ENCODE measurements around the gene HBG1.
"Not testable (repeated sequence)": the region's sequence is repeated elsewhere in the genome, so short reads cannot be mapped to it uniquely, and the experiment has no call there.

Gene HBG1

GRCh38 chr11:5266609-5267008 is 17.0 kb upstream of the HBG1 start:
- Histone ChIP-seq H3K4me2 (no peak overlapping the region), H4K20me1 (no peaks in the 10 kb centered on the region), H3K9ac (no peak overlapping the region), H3K36me3 (no peaks in the 10 kb centered on the region), H3K9me3 (replicated peaks in 1 of 11) (no peaks in the 10 kb centered on the region; a peak in 2 of 22 replicates), H3K4me1 (no peaks in the 10 kb centered on the region), H3K27me3 (no peaks in the 10 kb centered on the region), H3K27ac (no peak overlapping the region), H3K4me3 (no peak overlapping the region)
- TF ChIP-seq Cebpa-rat (IDR thresholded peaks at IDR 0.05), result no peak

- no peaks in the 10 kb centered on the region; a peak in 2 of 22 replicates for H3K9me3 ChIP-seq (replicated peaks in 1 of 11)
- no peak overlapping the region for H3K4me3 ChIP-seq
- H3K9ac ChIP-seq, result no peak overlapping the region
- H3K27me3 ChIP-seq, result no peaks in the 10 kb centered on the region
- no peaks in the 10 kb centered on the region for H4K20me1 ChIP-seq
- no peak overlapping the region for H3K4me2 ChIP-seq
- no peak overlapping the region for H3K27ac ChIP-seq
- TF ChIP-seq Cebpa-rat (IDR thresholded peaks at IDR 0.05), result no peak
- H3K4me1 ChIP-seq, result no peaks in the 10 kb centered on the region
- H3K36me3 ChIP-seq, result no peaks in the 10 kb centered on the region
These were observed 16.2 kb upstream of the HBG1 start for GRCh38 chr11:5265832-5266231.

DNA sequence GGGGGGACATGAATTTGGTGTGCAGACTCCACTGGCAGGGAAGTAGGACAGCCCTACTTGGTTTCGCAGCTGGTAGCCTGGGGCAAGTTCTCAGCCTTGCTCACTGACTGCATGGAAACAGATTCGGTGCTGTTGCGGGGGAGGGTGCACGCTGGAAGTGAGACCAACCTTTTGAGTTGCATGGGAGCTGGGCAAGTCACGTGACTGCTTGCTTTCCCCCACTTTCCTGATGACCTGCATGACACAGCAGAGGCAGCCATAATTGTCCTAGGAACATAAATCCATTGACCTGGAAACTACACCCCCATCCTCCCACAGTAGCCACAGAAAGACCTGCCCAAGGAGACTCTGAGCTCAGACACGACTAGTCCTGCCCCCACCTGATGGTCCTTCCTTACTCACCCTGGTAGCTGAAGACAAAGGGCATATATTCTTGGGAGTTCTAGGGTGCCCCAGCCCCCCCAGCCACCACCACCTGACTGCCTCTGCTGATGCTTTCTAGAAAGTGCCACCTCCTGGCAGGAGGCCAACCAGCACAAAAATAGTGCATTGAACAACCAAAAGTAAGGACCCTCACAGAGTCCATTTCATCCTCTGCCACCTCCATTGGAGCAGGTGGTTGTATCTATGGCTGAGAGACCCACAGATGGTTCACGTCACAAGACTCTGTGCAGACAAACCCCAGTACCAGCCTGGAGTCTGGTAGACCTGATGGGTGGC is 9.0 kb upstream of the HBG1 start:
- Histone ChIP-seq H3K4me2 (no peak overlapping the region), H3K27me3 (no peaks in the 10 kb centered on the region), H3K9me3 (replicated peaks in 1 of 11) (peaks cover 0 to 8% (median 0%) of the 10 kb centered on the region in 11 experiments; a peak in 3 of 22 replicates), H3K4me1 (no peaks in the 10 kb centered on the region), H4K20me1 (no peaks in the 10 kb centered on the region), H3K9ac (no peak overlapping the region), H3K36me3 (no peaks in the 10 kb centered on the region), H3K4me3 (no peak overlapping the region), H3K27ac (no peak overlapping the region)
- TF ChIP-seq Cebpa-rat (IDR thresholded peaks at IDR 0.05), result no peak

- no peaks in the 10 kb centered on the region for H3K36me3 ChIP-seq
- H3K27me3 ChIP-seq, result no peaks in the 10 kb centered on the region
- H4K20me1 ChIP-seq, result no peaks in the 10 kb centered on the region
- no peak overlapping the region for H3K4me2 ChIP-seq
- H3K4me3 ChIP-seq, result no peak overlapping the region
- no peak overlapping the region for H3K9ac ChIP-seq
- no peaks in the 10 kb centered on the region for H3K4me1 ChIP-seq
- H3K27ac ChIP-seq, result no peak overlapping the region
- TF ChIP-seq Cebpa-rat (IDR thresholded peaks at IDR 0.05), result no peak
- H3K9me3 ChIP-seq (replicated peaks in 1 of 11), result peaks cover 0 to 8% (median 0%) of the 10 kb centered on the region in 11 experiments; a peak in 3 of 22 replicates
These were observed 7.6 kb upstream of the HBG1 start for GRCh38 chr11:5257296-5257695.

DNA sequence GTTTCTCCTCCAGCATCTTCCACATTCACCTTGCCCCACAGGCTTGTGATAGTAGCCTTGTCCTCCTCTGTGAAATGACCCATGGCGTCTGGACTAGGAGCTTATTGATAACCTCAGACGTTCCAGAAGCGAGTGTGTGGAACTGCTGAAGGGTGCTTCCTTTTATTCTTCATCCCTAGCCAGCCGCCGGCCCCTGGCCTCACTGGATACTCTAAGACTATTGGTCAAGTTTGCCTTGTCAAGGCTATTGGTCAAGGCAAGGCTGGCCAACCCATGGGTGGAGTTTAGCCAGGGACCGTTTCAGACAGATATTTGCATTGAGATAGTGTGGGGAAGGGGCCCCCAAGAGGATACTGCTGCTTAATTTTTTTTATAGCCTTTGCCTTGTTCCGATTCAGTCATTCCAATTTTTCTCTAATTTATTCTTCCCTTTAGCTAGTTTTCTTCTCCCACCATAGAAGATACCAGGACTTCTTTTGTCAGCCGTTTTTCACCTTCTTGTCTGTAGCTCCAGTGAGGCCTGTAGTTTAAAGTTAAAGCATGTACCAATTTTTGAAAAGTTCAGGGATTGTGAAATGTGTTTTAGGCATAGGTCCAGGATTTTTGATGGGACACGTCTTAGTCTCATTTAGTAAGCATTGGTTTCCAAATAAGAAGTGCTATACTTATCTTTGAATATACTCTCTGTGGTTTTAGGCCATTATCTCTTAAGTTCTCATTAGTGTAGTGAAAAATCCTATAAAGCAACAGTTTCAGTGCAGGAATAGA is 5.2 kb upstream of the HBG1 start, which contains the start of gene HBG2:
Gene HBG2, minus strand, starts transcription at position 136 of the 768 bp plus-strand sequence. Its CDS starts 53 bp downstream, at position 83.
- H3K9ac ChIP-seq, H3K4me1 ChIP-seq: not testable (repeated sequence)

GRCh38 chr11:5254023-5254422 is 4.4 kb upstream of the HBG1 start:
- H4K20me1 ChIP-seq; H3K36me3 ChIP-seq; H3K27ac ChIP-seq; H3K9me3 ChIP-seq (replicated peaks in 1 of 11); H3K4me1 ChIP-seq; H3K4me2 ChIP-seq; H3K4me3 ChIP-seq; H3K27me3 ChIP-seq; H3K9ac ChIP-seq: not testable (repeated sequence)

More for the DNA sequence above, 5.2 kb upstream of the HBG1 start, which contains the start of gene HBG2:
- H3K4me3 ChIP-seq; H3K4me2 ChIP-seq; H3K27ac ChIP-seq; H3K36me3 ChIP-seq; H3K9me3 ChIP-seq (replicated peaks in 1 of 11); H3K27me3 ChIP-seq; H4K20me1 ChIP-seq: not testable (repeated sequence)

- H3K36me3 ChIP-seq; H3K4me3 ChIP-seq; H3K4me2 ChIP-seq; H3K9me3 ChIP-seq (replicated peaks in 1 of 11); H3K27ac ChIP-seq; H4K20me1 ChIP-seq; H3K4me1 ChIP-seq; H3K9ac ChIP-seq; H3K27me3 ChIP-seq: not testable (repeated sequence)
These were observed 3.8 kb upstream of the HBG1 start for GRCh38 chr11:5253440-5253839.

DNA sequence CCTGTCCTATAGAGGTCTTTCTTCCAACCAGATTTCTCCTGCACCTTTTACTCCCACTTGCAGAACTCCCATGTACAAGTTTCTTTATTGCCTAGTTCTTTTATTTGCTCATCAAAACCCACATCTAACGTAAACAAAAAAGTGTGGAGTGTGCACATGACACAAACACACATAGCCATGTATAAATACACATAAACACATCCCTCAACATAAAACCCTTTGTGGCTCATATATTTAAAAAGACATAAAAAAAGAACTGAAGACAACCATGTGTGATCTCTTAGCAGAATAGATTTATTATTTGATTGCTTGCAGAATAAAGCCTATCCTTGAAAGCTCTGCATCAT is 3.2 kb upstream of the HBG1 start:
- H3K4me3 ChIP-seq, result no peak overlapping the region
- TF ChIP-seq Cebpa-rat (IDR thresholded peaks at IDR 0.05), result no peak
- no peak overlapping the region for H3K27ac ChIP-seq
- no peaks in the 10 kb centered on the region for H4K20me1 ChIP-seq
- no peak overlapping the region for H3K4me2 ChIP-seq
- H3K9ac ChIP-seq, result no peak overlapping the region
- no peaks in the 10 kb centered on the region for H3K4me1 ChIP-seq
- no peaks in the 10 kb centered on the region for H3K9me3 ChIP-seq (replicated peaks in 1 of 11)
- H3K36me3 ChIP-seq, result no peaks in the 10 kb centered on the region
- H3K27me3 ChIP-seq, result no peaks in the 10 kb centered on the region

- Histone ChIP-seq H3K9me3 (replicated peaks in 1 of 11) (no peaks in the 10 kb centered on the region), H3K4me1 (no peaks in the 10 kb centered on the region), H3K4me3 (no peak overlapping the region), H3K36me3 (no peaks in the 10 kb centered on the region), H3K4me2 (no peak overlapping the region), H3K9ac (no peak overlapping the region), H3K27me3 (no peaks in the 10 kb centered on the region), H3K27ac (no peak overlapping the region), H4K20me1 (no peaks in the 10 kb centered on the region)
- TF ChIP-seq Cebpa-rat (IDR thresholded peaks at IDR 0.05), result no peak
These were observed 2.7 kb upstream of the HBG1 start for GRCh38 chr11:5252192-5252918.
